Measurements from ENCODE around the gene PCDHGA4. TPM values are rescaled to one million over a fixed set of nuclear protein-coding genes. Genes with fewer than 3 reads are reported as not detected.

The PCDHGA4 gene
- total and polyA plus RNA-seq, 2 of the 8 experiments (the other 6 are each of a cell fraction or from before 2014, with no cell fraction given), result 1.4 to 1.9 TPM

GRCh38 chr5:141356950-141357349 lies 2.1 kb downstream of the PCDHGA4 start:
- no peak overlapping the region for H3K27ac ChIP-seq (ENCODE audit: low read depth, low read length)
- no peak overlapping the region for H4K91ac ChIP-seq (replicated peaks; ENCODE audit: insufficient read length, low read length)
- ChIA-PET POLR2A (ENCODE audit: partially characterized antibody) (no interaction called here), CTCF (ENCODE audit: partially characterized antibody) (interaction anchor here (0.8 to 4.4 kb wide), 8 partner anchors 7 to 201 kb away, joined by 3 to 27 read pairs (median 14); partner anchors contain the start of genes PCDHB15, PCDHGA1, PCDHGA2 and PCDHGA5)
- DNase-seq (ENCODE audit: low read depth in 1 of 2, low spot score in 2 of 2), result no peak
- no peak overlapping the region for H2BK15ac ChIP-seq (ENCODE audit: low read length)
- H2AFZ ChIP-seq (ENCODE audit: low read length), result no peak overlapping the region
- no peak overlapping the region for H3K9ac ChIP-seq (replicated peaks in 1 of 4; ENCODE audit: extremely low read depth in 1 of 4, low read depth in 3 of 4, low read length in 3 of 4)
- H3K4ac ChIP-seq (replicated peaks; ENCODE audit: insufficient read length, low read depth, low read length), result no peak overlapping the region
- H3K27me3 ChIP-seq (replicated peaks in 1 of 4; ENCODE audit: control insufficient read depth in 3 of 4, extremely low read depth in 1 of 4, insufficient read depth in 3 of 4, low read length in 3 of 4), result no peaks in the 10 kb centered on the region
- peaks cover 0 to 12% (median 2%) of the 10 kb centered on the region in 4 experiments; a peak in 3 of 8 replicates for H3K36me3 ChIP-seq (ENCODE audit: control insufficient read depth in 2 of 4, insufficient read depth in 4 of 4, low read length in 3 of 4)
- H3K56ac ChIP-seq (replicated peaks; ENCODE audit: insufficient read length, low read depth, low read length), result no peak overlapping the region
- WGBS, 2 experiments (ENCODE audit: extremely low coverage in 1 of 2, insufficient coverage in 1 of 2, insufficient read length in 1 of 2, insufficient replicate concordance in 2 of 2, low coverage in 1 of 2, low lambda C conversion rate in 2 of 2, missing lambda C conversion rate in 1 of 2), result 93% methylated on average over 17 of the region's 19 CpGs; no CpG with 5 or more reads in 1 of the 2 experiments
- no peaks in the 10 kb centered on the region for H3K79me2 ChIP-seq (ENCODE audit: control insufficient read depth in 1 of 2, insufficient read depth in 2 of 2, low read length in 2 of 2)
- no peak overlapping the region for H2BK5ac ChIP-seq (ENCODE audit: low read depth, low read length)
- H3K79me1 ChIP-seq (ENCODE audit: low read depth, low read length), result no peaks in the 10 kb centered on the region
- no peak overlapping the region for H2BK12ac ChIP-seq (ENCODE audit: low read depth, low read length)
- H3K9me3 ChIP-seq (ENCODE audit: insufficient read depth in 2 of 2, low read depth in 1 of 2, low read length in 1 of 2), result peaks cover 31 to 50% of the 10 kb centered on the region in 2 experiments
- H3K4me2 ChIP-seq (ENCODE audit: insufficient read depth in 1 of 2, low read depth in 2 of 2, low read length in 2 of 2), result no peak overlapping the region
- no peak overlapping the region for H2BK120ac ChIP-seq (replicated peaks; ENCODE audit: low read depth, low read length)
- H3K23me2 ChIP-seq (ENCODE audit: low read depth, low read length), result no peaks in the 10 kb centered on the region
- 0 out of 7 replicates have a peak, but pooled peaks cover 0 to 1% (median 0%) of the 10 kb centered on the region in 4 experiments for H3K4me1 ChIP-seq (replicated peaks in 1 of 4; ENCODE audit: control insufficient read depth in 3 of 4, insufficient read depth in 4 of 4, low read length in 3 of 4)
- no peak overlapping the region for H2BK20ac ChIP-seq (ENCODE audit: low read length)
- H3K18ac ChIP-seq (ENCODE audit: extremely low read depth, low read length), result no peak overlapping the region
- no peaks in the 10 kb centered on the region for H4K20me1 ChIP-seq (replicated peaks in 1 of 2; ENCODE audit: control insufficient read depth in 1 of 2, insufficient read depth in 2 of 2, low read length in 2 of 2)
- H3K14ac ChIP-seq (ENCODE audit: insufficient read length), result no peak overlapping the region
- H4K5ac ChIP-seq (ENCODE audit: insufficient read length, low read depth, low read length), result no peak overlapping the region
- no peak overlapping the region for H3K23ac ChIP-seq (ENCODE audit: insufficient read length)
- H2AK5ac ChIP-seq (ENCODE audit: low read depth, low read length), result no peak overlapping the region
- peak overlapping the region; percentile 5 for H4K8ac ChIP-seq (ENCODE audit: extremely low read depth, insufficient read depth, low read length)
- no peak for FAIRE-seq
- no peak overlapping the region for H3K4me3 ChIP-seq (ENCODE audit: extremely low read depth in 1 of 4, insufficient read depth in 2 of 4, low read depth in 3 of 4, low read length in 4 of 4)
- TF ChIP-seq SIX5 (IDR thresholded peaks at IDR 0.05; ENCODE audit: low read depth, low read length) (no peak), CHD1 (IDR thresholded peaks at IDR 0.05; ENCODE audit: low read depth, low read length) (no peak), TBP (IDR thresholded peaks at IDR 0.05; ENCODE audit: low read depth, low read length) (no peak), TEAD4 (IDR thresholded peaks at IDR 0.05; ENCODE audit: low read depth, low read length) (no peak), CREB1 (IDR thresholded peaks at IDR 0.05) (no peak), SRF (IDR thresholded peaks at IDR 0.05; ENCODE audit: low read depth, low read length) (no peak), CBX5 (IDR thresholded peaks at IDR 0.05; ENCODE audit: low read depth, low read length) (no peak), POLR2A (IDR thresholded peaks at IDR 0.05; ENCODE audit: control extremely low read depth in 1 of 2, low read depth in 2 of 2, low read length in 2 of 2) (no peak), KDM1A (IDR thresholded peaks at IDR 0.05; ENCODE audit: borderline replicate concordance, low read length) (no peak), ATF2 (IDR thresholded peaks at IDR 0.05; ENCODE audit: low read length) (no peak), RBBP5 (IDR thresholded peaks at IDR 0.05; ENCODE audit: borderline replicate concordance, low read depth, low read length) (no peak), POU5F1 (IDR thresholded peaks at IDR 0.05; ENCODE audit: low read depth, low read length) (no peak), BCL11A (IDR thresholded peaks at IDR 0.05; ENCODE audit: low read depth in 2 of 2, low read length in 2 of 2) (no peak)
- TF ChIP-seq, protein P1, sequence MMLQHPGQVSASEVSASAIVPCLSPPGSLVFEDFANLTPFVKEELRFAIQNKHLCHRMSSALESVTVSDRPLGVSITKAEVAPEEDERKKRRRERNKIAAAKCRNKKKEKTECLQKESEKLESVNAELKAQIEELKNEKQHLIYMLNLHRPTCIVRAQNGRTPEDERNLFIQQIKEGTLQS (IDR thresholded peaks at IDR 0.05; ENCODE audit: insufficient read depth, low read depth, low read length), result no peak

Data from H1 (cell line).